Calu3 (cell line): Measurements from ENCODE around the gene RASGRF1. TPM values are rescaled to one million over a fixed set of nuclear protein-coding genes. Genes with fewer than 3 reads are reported as not detected.

ENCODE experiments used
- BruUV-seq: library from RNA; stranded (reverse); fragments of 400-500 nt; replicated peaks from 2 replicates; lab custom pipeline; 2021; lab: Mats Ljungman, UMichigan
- CTCF ChIA-PET: fragments of 300-600 bp; sonication (Branson Sonifier 250); formaldehyde crosslinking; loops from one replicate; lab custom pipeline; 2022; ENCODE audit warnings: antibody characterized with exemption; lab: Charles Lee
- DNase-seq: peaks from one replicate; pipeline ENCODE4 v3.0.0; 2022
- H3K27ac Mint-ChIP-seq: one replicate; pipeline ENCODE4 v1.8.0; 2022; ENCODE audit warnings: mixed read lengths; ENCODE audit not compliant: unreplicated experiment
- H3K27me3 Mint-ChIP-seq: one replicate; pipeline ENCODE4 v1.8.0; 2022; ENCODE audit warnings: mixed read lengths; ENCODE audit not compliant: unreplicated experiment
- H3K36me3 Mint-ChIP-seq: one replicate; pipeline ENCODE4 v1.8.0; 2022; ENCODE audit warnings: mild to moderate bottlenecking, moderate library complexity, mixed read lengths; ENCODE audit not compliant: insufficient read depth, unreplicated experiment
- H3K4me1 Mint-ChIP-seq: one replicate; pipeline ENCODE4 v1.8.0; 2022; ENCODE audit warnings: mild to moderate bottlenecking, low read depth, mixed read lengths; ENCODE audit not compliant: unreplicated experiment
- H3K4me3 Mint-ChIP-seq: one replicate; pipeline ENCODE4 v1.8.0; 2022; ENCODE audit warnings: mild to moderate bottlenecking, low read depth, moderate library complexity, mixed read lengths; ENCODE audit not compliant: unreplicated experiment
- H3K9me3 Mint-ChIP-seq: one replicate; pipeline ENCODE4 v1.8.0; 2022; ENCODE audit warnings: low read depth, mixed read lengths; ENCODE audit not compliant: unreplicated experiment
- CTCF ChIP-seq: fragments of 200-600 bp; IDR thresholded peaks from one replicate; pipeline ENCODE4 v1.8.0; 2022; ENCODE audit warnings: antibody characterized with exemption; ENCODE audit not compliant: unreplicated experiment
- intact Hi-C: fragments of 100-400 bp; cut with micrococcal nuclease; formaldehyde crosslinking; loops from one replicate; pipeline ENCODE4 v1.10.0; 2022; ENCODE audit not compliant: unreplicated experiment
- total RNA-seq: library from RNA; stranded (reverse); gene quantifications from 2 replicates; pipeline ENCODE4 v1.2.3, GENCODE V29; 2022

The RASGRF1 gene
- total RNA-seq, 1 experiment from 2014 or later, result 2.2 TPM

- Mint-ChIP-seq H3K9me3 (no peaks in the 10 kb centered on the region), H3K4me3 (no peak overlapping the region), H3K36me3 (no peaks in the 10 kb centered on the region), H3K27ac (no peak overlapping the region), H3K27me3 (peaks cover 99% of the 10 kb centered on the region), H3K4me1 (no peaks in the 10 kb centered on the region)
- no peak for TF ChIP-seq CTCF
- DNase-seq, result no peak
- intact Hi-C loops, result no loop called here
- BruUV-seq, result no TSS peak
- CTCF ChIA-PET, result no interaction called here
Measured at GRCh38 chr15:79121571-79121970, 31.0 kb upstream of the RASGRF1 start.

GRCh38 chr15:79117442-79118204 lies 27.0 kb upstream of the RASGRF1 start:
- CTCF ChIA-PET, result interaction anchor here (1.2 kb wide), 1 partner anchor 31 kb away, joined by 9 read pairs; no protein-coding TSS in a partner anchor
- H3K27me3 Mint-ChIP-seq, result peaks cover 96% of the 10 kb centered on the region
- no peaks in the 10 kb centered on the region for H3K36me3 Mint-ChIP-seq
- H3K4me3 Mint-ChIP-seq, result no peak overlapping the region
- no peak for TF ChIP-seq CTCF
- H3K9me3 Mint-ChIP-seq, result no peaks in the 10 kb centered on the region
- intact Hi-C loops, result no loop called here
- no peak overlapping the region for H3K27ac Mint-ChIP-seq
- BruUV-seq, result no TSS peak
- DNase-seq, result no peak
- no peaks in the 10 kb centered on the region for H3K4me1 Mint-ChIP-seq

GRCh38 chr15:79116771-79117170 lies 26.2 kb upstream of the RASGRF1 start:
- CTCF ChIA-PET, result interaction anchor here (1.2 kb wide), 1 partner anchor 30 kb away, joined by 9 read pairs; no protein-coding TSS in a partner anchor
- no TSS peak for BruUV-seq
- no peak for DNase-seq
- H3K36me3 Mint-ChIP-seq, result no peaks in the 10 kb centered on the region
- intact Hi-C loops, result no loop called here
- no peak overlapping the region for H3K27ac Mint-ChIP-seq
- no peaks in the 10 kb centered on the region for H3K4me1 Mint-ChIP-seq
- H3K9me3 Mint-ChIP-seq, result no peaks in the 10 kb centered on the region
- no peak for TF ChIP-seq CTCF
- H3K27me3 Mint-ChIP-seq, result peaks cover 96% of the 10 kb centered on the region
- H3K4me3 Mint-ChIP-seq, result no peak overlapping the region

GRCh38 chr15:79115986-79116665 lies 25.5 kb upstream of the RASGRF1 start:
- no peak overlapping the region for H3K4me3 Mint-ChIP-seq
- BruUV-seq, result no TSS peak
- H3K27me3 Mint-ChIP-seq, result peaks cover 94% of the 10 kb centered on the region
- no peaks in the 10 kb centered on the region for H3K36me3 Mint-ChIP-seq
- H3K4me1 Mint-ChIP-seq, result no peaks in the 10 kb centered on the region
- no peak for TF ChIP-seq CTCF
- CTCF ChIA-PET, result interaction anchor here (0.8 kb wide), 1 partner anchor 32 kb away, joined by 3 read pairs; no protein-coding TSS in a partner anchor
- DNase-seq, result no peak
- no peaks in the 10 kb centered on the region for H3K9me3 Mint-ChIP-seq
- H3K27ac Mint-ChIP-seq, result no peak overlapping the region
- intact Hi-C loops, result no loop called here
